ENCODE measurements around the gene NADK. TPM values are rescaled to one million over a fixed set of nuclear protein-coding genes. Genes with fewer than 3 reads are reported as not detected.

NADK gene
- total and polyA plus RNA-seq, 10 of the 15 experiments (the other 5 are each of a cell fraction or from before 2014, with no cell fraction given), result 1.1 to 93.2 (median 46.9) TPM

DNA sequence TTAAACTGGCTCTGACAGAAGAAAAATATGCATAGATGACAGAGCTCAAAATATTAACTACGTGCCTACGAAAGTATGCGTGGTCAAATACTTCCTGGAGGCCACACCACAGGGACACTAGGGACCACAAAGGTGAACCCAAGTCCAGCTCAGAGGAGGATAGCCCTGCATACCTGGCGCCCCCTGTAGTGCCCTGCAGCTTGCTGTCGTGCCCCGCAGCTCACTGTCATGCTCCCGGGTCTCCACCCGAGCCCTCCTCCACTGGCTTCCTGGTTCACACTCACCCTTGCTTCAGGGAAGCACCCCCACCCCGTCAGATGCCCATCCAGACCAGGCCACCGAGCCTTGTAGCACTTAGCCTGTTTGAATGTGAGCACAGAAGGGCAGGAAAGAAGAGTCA is 16.7 kb upstream of the NADK start:
- no peaks in the 10 kb centered on the region for H3K9me3 ChIP-seq (replicated peaks; ENCODE audit: control insufficient read depth, insufficient read depth, low read length)
- peaks cover 16% of the 10 kb centered on the region for H3K79me2 ChIP-seq (ENCODE audit: control insufficient read depth, insufficient read depth, low read length)
- CTCF ChIA-PET, result interaction anchor here (1.0 to 1.3 kb wide), 3 partner anchors 26 to 113 kb away, joined by 4 to 6 read pairs (median 4); no protein-coding TSS in a partner anchor
- peaks cover 5% of the 10 kb centered on the region for H4K20me1 ChIP-seq (ENCODE audit: control insufficient read depth, insufficient read depth)
- POLR2A ChIA-PET, result no interaction called here
- H3K4me2 ChIP-seq (ENCODE audit: control insufficient read depth, insufficient read depth), result no peak overlapping the region
- ATAC-seq (no peak), DNase-seq (ENCODE audit: low read depth, low spot score) (no peak), FAIRE-seq (no peak)
- no TSS peak for BruUV-seq (replicated peaks)
- in situ Hi-C loops (cut with MboI) (no loop called here), intact Hi-C loops (cut with micrococcal nuclease; ENCODE audit: unreplicated experiment) (no loop called here)
- H2AFZ ChIP-seq (ENCODE audit: control insufficient read depth, low read depth, low read length), result no peak overlapping the region
- RAD21 ChIA-PET (ENCODE audit: unreplicated experiment), result no interaction called here
- peak; percentile 18; the same call in 1 of the 2 replicates for TF ChIP-seq POLR2A (IDR thresholded peaks at IDR 0.05; ENCODE audit: low read depth, low read length)
- TF ChIP-seq, protein P1, sequence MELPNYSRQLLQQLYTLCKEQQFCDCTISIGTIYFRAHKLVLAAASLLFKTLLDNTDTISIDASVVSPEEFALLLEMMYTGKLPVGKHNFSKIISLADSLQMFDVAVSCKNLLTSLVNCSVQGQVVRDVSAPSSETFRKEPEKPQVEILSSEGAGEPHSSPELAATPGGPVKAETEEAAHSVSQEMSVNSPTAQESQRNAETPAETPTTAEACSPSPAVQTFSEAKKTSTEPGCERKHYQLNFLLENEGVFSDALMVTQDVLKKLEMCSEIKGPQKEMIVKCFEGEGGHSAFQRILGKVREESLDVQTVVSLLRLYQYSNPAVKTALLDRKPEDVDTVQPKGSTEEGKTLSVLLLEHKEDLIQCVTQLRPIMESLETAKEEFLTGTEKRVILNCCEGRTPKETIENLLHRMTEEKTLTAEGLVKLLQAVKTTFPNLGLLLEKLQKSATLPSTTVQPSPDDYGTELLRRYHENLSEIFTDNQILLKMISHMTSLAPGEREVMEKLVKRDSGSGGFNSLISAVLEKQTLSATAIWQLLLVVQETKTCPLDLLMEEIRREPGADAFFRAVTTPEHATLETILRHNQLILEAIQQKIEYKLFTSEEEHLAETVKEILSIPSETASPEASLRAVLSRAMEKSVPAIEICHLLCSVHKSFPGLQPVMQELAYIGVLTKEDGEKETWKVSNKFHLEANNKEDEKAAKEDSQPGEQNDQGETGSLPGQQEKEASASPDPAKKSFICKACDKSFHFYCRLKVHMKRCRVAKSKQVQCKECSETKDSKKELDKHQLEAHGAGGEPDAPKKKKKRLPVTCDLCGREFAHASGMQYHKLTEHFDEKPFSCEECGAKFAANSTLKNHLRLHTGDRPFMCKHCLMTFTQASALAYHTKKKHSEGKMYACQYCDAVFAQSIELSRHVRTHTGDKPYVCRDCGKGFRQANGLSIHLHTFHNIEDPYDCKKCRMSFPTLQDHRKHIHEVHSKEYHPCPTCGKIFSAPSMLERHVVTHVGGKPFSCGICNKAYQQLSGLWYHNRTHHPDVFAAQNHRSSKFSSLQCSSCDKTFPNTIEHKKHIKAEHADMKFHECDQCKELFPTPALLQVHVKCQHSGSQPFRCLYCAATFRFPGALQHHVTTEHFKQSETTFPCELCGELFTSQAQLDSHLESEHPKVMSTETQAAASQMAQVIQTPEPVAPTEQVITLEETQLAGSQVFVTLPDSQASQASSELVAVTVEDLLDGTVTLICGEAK (IDR thresholded peaks at IDR 0.05; ENCODE audit: borderline replicate concordance), result no peak
- SMC1A ChIA-PET (ENCODE audit: uncharacterized antibody, unreplicated experiment), result interaction anchor here (1.4 kb wide), 1 partner anchor 92 kb away, joined by 3 read pairs; no protein-coding TSS in a partner anchor
- H3K27ac ChIP-seq (ENCODE audit: control insufficient read depth, insufficient read depth), result no peak overlapping the region
- peaks cover 21% of the 10 kb centered on the region for H3K4me1 ChIP-seq (ENCODE audit: control insufficient read depth, insufficient read depth, low read length)
- 86% methylated on average over 10 of the region's 10 CpGs for WGBS (ENCODE audit: insufficient coverage, insufficient replicate concordance, low lambda C conversion rate, missing lambda C conversion rate)
- H3K9ac ChIP-seq (ENCODE audit: control insufficient read depth, insufficient read depth, low read length), result no peak overlapping the region
- no peak overlapping the region for H3K4me3 ChIP-seq
- H3K27me3 ChIP-seq (replicated peaks in 1 of 2; ENCODE audit: control insufficient read depth in 2 of 2, insufficient read depth in 2 of 2, low read length in 1 of 2), result no peaks in the 10 kb centered on the region
- peaks cover 42 to 62% of the 10 kb centered on the region in 2 experiments for H3K36me3 ChIP-seq (ENCODE audit: control insufficient read depth in 2 of 2, insufficient read depth in 2 of 2, low read length in 1 of 2)
